Stimulated activated CD8-positive, alpha-beta memory T cell treated with anti-CD3 and anti-CD28 coated beads, Interleukin-4, amount 100 ng/mL, for 48 hours (primary cell): Measurements from ENCODE around the gene EPS8L1.

Experiments used
- DNase-seq: peaks from one replicate; pipeline ENCODE4 v3.0.0-alpha.2; 2020

EPS8L1 gene

DNA sequence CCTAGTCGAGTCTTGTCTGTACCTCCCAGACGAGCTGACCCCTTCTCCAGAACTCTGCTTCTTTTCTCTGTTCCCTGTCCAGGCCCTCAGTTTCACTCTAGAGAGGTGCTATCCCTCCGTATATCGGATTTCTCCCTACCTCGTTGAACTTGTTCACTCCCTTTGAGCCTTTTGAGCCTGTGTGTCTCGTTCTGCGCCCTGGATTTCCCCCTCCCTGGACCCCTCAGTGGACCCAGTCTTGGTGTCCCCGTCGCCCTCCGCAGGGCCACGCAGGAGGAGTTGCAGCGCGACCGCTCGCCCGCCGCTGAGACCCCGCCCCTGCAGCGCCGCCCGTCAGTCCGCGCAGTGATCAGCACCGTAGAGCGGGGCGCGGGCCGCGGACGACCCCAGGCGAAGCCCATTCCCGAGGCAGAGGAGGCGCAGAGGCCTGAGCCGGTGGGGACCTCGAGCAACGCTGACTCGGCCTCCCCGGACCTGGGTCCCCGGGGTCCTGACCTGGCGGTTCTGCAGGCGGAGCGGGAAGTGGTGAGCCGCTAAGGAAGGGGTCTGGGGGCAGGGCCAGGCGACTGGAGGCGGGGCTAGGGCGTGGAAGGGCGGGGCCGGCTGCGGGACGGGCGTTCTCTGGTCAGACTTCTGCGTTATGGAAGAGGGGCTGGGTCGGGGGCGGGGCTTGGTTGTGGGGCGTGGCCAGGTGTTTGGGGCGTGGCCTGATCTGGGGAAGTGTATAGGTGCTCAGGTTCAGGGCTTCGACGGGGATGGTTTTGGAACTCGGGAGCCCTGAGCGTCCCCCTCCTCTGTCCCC, 5.5 kb downstream of the EPS8L1 start:
- peak; percentile 97 for DNase-seq

- DNase-seq: no peak
These were observed 6.0 kb downstream of the EPS8L1 start for GRCh38 chr19:55081770-55082019.

GRCh38 chr19:55082020-55082851, 6.6 kb downstream of the EPS8L1 start:
- DNase-seq: peak; percentile 79

- no peak for DNase-seq
These were observed 7.6 kb downstream of the EPS8L1 start for GRCh38 chr19:55083004-55083850.

- DNase-seq: no peak
These were observed 8.7 kb downstream of the EPS8L1 start for GRCh38 chr19:55084416-55084815.

- DNase-seq: no peak
These were observed 10.4 kb downstream of the EPS8L1 start for GRCh38 chr19:55085923-55086715.

- peak; percentile 79 for DNase-seq
These were observed 11.3 kb downstream of the EPS8L1 start for GRCh38 chr19:55086730-55087541.

DNA sequence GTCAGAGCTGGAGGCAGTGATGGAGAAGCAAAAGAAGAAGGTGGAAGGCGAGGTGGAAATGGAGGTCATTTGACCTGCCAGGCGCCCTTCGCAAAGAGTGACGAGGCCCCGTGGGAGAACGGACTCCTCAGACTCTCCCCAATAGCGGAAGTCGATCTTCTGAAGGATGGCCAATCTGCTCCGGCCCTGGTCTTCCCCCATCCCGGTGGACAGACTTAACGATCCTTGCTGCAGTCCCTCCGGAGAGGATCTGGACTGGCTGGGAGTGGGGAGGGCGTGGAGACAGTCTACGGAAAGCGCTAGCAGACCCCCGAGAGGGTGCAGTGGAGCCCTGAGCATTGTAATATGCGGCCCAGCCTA, 11.9 kb downstream of the EPS8L1 start:
- no peak for DNase-seq

- DNase-seq: no peak
These were observed 12.4 kb downstream of the EPS8L1 start for GRCh38 chr19:55088021-55088451.

GRCh38 chr19:55088543-55089341, 13.1 kb downstream of the EPS8L1 start:
- peak; percentile 98 for DNase-seq

- no peak for DNase-seq
These were observed 13.8 kb downstream of the EPS8L1 start for GRCh38 chr19:55089342-55089944.

GRCh38 chr19:55090564-55090963, 14.9 kb downstream of the EPS8L1 start:
- no peak for DNase-seq

GRCh38 chr19:55091126-55091910, 15.6 kb downstream of the EPS8L1 start:
- DNase-seq: no peak

- no peak for DNase-seq
These were observed 16.3 kb downstream of the EPS8L1 start for GRCh38 chr19:55091955-55092354.

- DNase-seq: no peak
These were observed 17.0 kb downstream of the EPS8L1 start for GRCh38 chr19:55092423-55093318.

DNA sequence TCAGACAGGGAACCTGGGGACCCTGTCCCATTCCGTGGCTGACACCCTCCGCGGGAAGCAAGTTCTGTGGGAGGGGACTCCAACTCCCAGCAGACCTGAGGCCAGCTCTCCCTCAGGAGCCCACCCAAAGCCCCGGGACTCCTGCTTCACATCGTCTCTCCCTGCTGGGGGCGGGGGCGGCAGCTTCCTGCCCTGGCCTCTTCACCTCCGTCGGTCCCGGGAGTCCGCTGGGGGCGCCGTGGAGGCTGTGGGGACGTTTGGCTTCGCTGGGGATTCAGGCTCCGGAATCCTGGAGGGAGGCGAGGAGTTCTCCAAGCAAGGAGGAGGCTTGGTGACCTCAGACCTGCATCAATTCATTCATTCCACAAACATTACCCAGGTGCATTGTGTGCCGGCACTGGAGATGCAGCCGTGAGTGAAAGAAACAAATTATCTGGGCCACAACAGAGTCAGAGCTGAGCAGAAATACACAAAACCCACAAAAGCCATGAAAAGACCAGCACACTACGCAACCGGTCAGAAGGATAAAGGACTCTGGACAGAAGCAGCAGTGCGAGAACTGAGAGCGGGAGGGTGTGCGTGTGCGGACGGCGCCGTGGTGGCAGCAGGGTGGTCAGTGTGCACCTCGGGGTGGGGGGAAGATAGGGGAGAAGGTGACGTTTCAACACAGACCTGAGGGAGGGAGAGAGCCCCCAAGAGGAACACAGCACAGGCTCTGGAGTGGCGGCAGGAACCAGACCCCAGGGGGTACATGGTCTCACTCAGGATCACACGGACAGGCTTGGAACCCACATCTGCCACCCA, 19.0 kb downstream of the EPS8L1 start:
- DNase-seq: no peak

- no peak for DNase-seq
These were observed 19.8 kb downstream of the EPS8L1 start for GRCh38 chr19:55095260-55096060.
